GM19468 (cell line): ENCODE results near the gene CDC25A.

Experiments used
- ATAC-seq: cut with Tn5 transposase; IDR thresholded peaks from one replicate; pipeline ENCODE4 v1.9.1; 2021; ENCODE audit warnings: mild to moderate bottlenecking, moderate library complexity, moderate number of reproducible peaks; ENCODE audit not compliant: unreplicated experiment; ENCODE audit errors: extremely low read depth

CDC25A gene

GRCh38 chr3:48112813-48113212 is 75.4 kb downstream of the CDC25A start:
- no peak for ATAC-seq

GRCh38 chr3:48112108-48112791 is 76.0 kb downstream of the CDC25A start:
- ATAC-seq: peak; percentile 63

- ATAC-seq: no peak
These were observed 77.8 kb downstream of the CDC25A start for GRCh38 chr3:48110463-48110862.

GRCh38 chr3:48107227-48107626 is 81.0 kb downstream of the CDC25A start:
- ATAC-seq: no peak
